A673 (cell line): ENCODE data around the gene CACNA2D2. TPM values are rescaled to one million over a fixed set of nuclear protein-coding genes. Genes with fewer than 3 reads are reported as not detected.

Experiments
- BruUV-seq: library from RNA; stranded (reverse); fragments of 400-500 nt; replicated peaks from 2 replicates; lab custom pipeline; 2021; lab: Mats Ljungman, UMichigan
- CTCF ChIA-PET: fragments of 300-600 bp; sonication (Branson Sonifier 250); formaldehyde crosslinking; loops from one replicate; lab custom pipeline; 2022; ENCODE audit warnings: antibody characterized with exemption; lab: Charles Lee
- POLR2A ChIA-PET: fragments of 300-600 bp; sonication (Branson Sonifier 250); formaldehyde crosslinking; loops from one replicate; lab custom pipeline; 2022; ENCODE audit warnings: antibody characterized with exemption; ENCODE audit not compliant: low non-redundant PET; lab: Charles Lee
- DNase-seq: peaks from one replicate; pipeline ENCODE4 v3.0.0-alpha.2; 2015; ENCODE audit warnings: low spot score
- H3K27ac ChIP-seq: fragments of 200-600 bp; sonication (generic); 2 replicates; pipeline ENCODE4 v1.5.1; 2016; ENCODE audit warnings: mixed run types, low read depth, mild to moderate bottlenecking, mixed read lengths, antibody characterized with exemption, low read length; ENCODE audit not compliant: poor library complexity, severe bottlenecking
- H3K27me3 ChIP-seq: fragments of 200-600 bp; sonication (generic); replicated peaks from 2 replicates; pipeline ENCODE4 v1.6.1; 2017; ENCODE audit warnings: mixed run types, low read depth, mild to moderate bottlenecking, mixed read lengths, antibody characterized with exemption, low read length; ENCODE audit not compliant: insufficient read depth, poor library complexity
- H3K36me3 ChIP-seq: fragments of 200-600 bp; sonication (generic); 2 replicates; pipeline ENCODE4 v1.6.1; 2016; ENCODE audit warnings: mixed run types, mild to moderate bottlenecking, mixed read lengths, antibody characterized with exemption, low read length; ENCODE audit not compliant: insufficient read depth, poor library complexity, severe bottlenecking
- H3K4me1 ChIP-seq: fragments of 200-600 bp; sonication (generic); 2 replicates; pipeline ENCODE4 v1.6.1; 2017; ENCODE audit warnings: mixed run types, mild to moderate bottlenecking, mixed read lengths, antibody characterized with exemption, low read length; ENCODE audit not compliant: insufficient read depth, poor library complexity, severe bottlenecking
- H3K4me3 ChIP-seq: fragments of 200-600 bp; sonication (generic); 2 replicates; pipeline ENCODE4 v1.5.1; 2016; ENCODE audit warnings: low read depth, mixed run types, mild to moderate bottlenecking, mixed read lengths, low read length; ENCODE audit not compliant: poor library complexity, severe bottlenecking
- H3K9me3 ChIP-seq: fragments of 200-600 bp; sonication (generic); 2 replicates; pipeline ENCODE4 v1.6.1; 2016; ENCODE audit warnings: mixed run types, low read depth, mild to moderate bottlenecking, mixed read lengths, antibody characterized with exemption, low read length; ENCODE audit not compliant: poor library complexity, severe bottlenecking
- CTCF ChIP-seq: fragments of 300-800, 200-600 bp; sonication (generic); conservative IDR thresholded peaks from 2 replicates; pipeline ENCODE4 v1.5.1; 2017; ENCODE audit warnings: low read depth, mild to moderate bottlenecking, antibody characterized with exemption, low read length, moderate library complexity, mixed read lengths
- EZH2 ChIP-seq: fragments of 200-600 bp; sonication (generic); IDR thresholded peaks from 2 replicates; pipeline ENCODE4 v1.6.1; 2017; ENCODE audit warnings: borderline replicate concordance, low read depth, mild to moderate bottlenecking, mixed read lengths, antibody characterized with exemption, low read length; ENCODE audit not compliant: poor library complexity, severe bottlenecking
- intact Hi-C: fragments of 100-400 bp; cut with micrococcal nuclease; formaldehyde crosslinking; loops from one replicate; pipeline ENCODE4 v1.10.0; 2022; ENCODE audit not compliant: unreplicated experiment
- total RNA-seq: library from RNA; stranded (reverse); gene quantifications from 2 replicates; pipeline ENCODE4 v1.2.3, GENCODE V29; 2021

Gene CACNA2D2
- total RNA-seq, 1 experiment from 2014 or later: 0.17 TPM

GRCh38 chr3:50518436-50518835 lies 15.0 kb upstream of the CACNA2D2 start:
- no peak for TF ChIP-seq CTCF
- no peak for TF ChIP-seq EZH2
- H3K4me1 ChIP-seq: no peaks in the 10 kb centered on the region
- H3K27me3 ChIP-seq: no peaks in the 10 kb centered on the region
- no peak overlapping the region for H3K27ac ChIP-seq
- no peak for DNase-seq
- H3K4me3 ChIP-seq: no peak overlapping the region
- CTCF ChIA-PET: no interaction called here
- BruUV-seq: no TSS peak
- no peaks in the 10 kb centered on the region for H3K36me3 ChIP-seq
- intact Hi-C loops: loop anchor here (5.0 kb wide), 1 partner anchor 94 kb away; the partner anchor contains the start of gene CISH
- no peaks in the 10 kb centered on the region for H3K9me3 ChIP-seq
- POLR2A ChIA-PET: no interaction called here

DNA sequence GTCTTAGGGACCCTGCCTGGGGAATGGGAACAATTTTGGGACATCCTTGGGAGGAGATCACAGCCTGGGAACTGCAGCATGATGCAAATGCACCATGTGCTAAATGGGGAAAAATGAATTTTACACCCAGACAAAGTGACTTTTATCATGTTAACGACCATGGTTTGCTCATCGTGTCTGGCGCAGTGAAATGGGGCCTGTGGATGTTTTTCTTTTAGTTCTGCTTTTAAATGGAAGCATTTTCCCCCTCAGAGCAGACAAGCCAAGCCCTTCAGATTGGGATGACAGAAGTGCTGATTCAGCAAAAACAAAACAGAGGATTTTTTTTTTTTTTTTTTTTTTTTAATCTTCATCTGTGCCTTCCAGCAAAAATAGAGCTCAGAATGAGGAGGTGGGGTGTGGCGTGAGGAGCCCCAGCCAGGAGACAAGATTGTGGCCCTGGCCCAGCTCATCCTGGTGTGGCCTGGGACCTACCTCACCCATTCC lies 14.3 kb upstream of the CACNA2D2 start:
- H3K27me3 ChIP-seq: no peaks in the 10 kb centered on the region
- ChIA-PET CTCF (no interaction called here), POLR2A (no interaction called here)
- no peak for DNase-seq
- no peak overlapping the region for H3K27ac ChIP-seq
- no peaks in the 10 kb centered on the region for H3K36me3 ChIP-seq
- no peaks in the 10 kb centered on the region for H3K9me3 ChIP-seq
- BruUV-seq: no TSS peak
- intact Hi-C loops: loop anchor here (5.0 kb wide), 1 partner anchor 95 kb away; the partner anchor contains the start of gene CISH
- H3K4me3 ChIP-seq: no peak overlapping the region
- H3K4me1 ChIP-seq: no peaks in the 10 kb centered on the region
- TF ChIP-seq EZH2: no peak
- no peak for TF ChIP-seq CTCF

DNA sequence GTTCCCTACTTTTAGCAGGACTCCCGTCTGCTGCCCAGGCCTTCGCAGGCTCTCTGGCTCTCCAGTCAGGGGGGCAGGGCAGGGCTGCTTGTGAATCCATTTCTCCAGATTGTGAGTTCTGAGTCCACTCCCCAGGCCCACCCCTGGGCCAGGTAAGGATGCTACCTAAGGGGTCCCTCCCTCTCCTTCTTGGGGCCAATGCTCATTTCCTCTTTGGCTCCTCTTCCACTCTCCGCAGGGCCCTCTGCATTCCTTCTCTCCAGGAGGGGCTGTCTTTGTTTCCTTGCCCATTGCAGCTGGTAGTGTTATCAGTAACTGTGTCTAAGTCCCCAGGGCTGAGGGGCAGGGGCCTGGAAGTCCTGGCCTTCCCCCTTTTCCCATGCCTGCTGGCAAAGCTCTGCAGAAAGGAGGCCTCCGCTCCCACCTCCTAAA lies 13.0 kb upstream of the CACNA2D2 start:
- Histone ChIP-seq H3K9me3 (no peaks in the 10 kb centered on the region), H3K36me3 (no peaks in the 10 kb centered on the region), H3K27ac (no peak overlapping the region), H3K4me3 (no peak overlapping the region), H3K4me1 (no peaks in the 10 kb centered on the region), H3K27me3 (no peaks in the 10 kb centered on the region)
- intact Hi-C loops: loop anchor here (5.0 kb wide), 1 partner anchor 96 kb away; the partner anchor contains the start of gene CISH
- TF ChIP-seq CTCF (no peak), EZH2 (no peak)
- BruUV-seq: no TSS peak
- POLR2A ChIA-PET: no interaction called here
- CTCF ChIA-PET: no interaction called here
- no peak for DNase-seq
